ENCODE measurements around the gene RFX5. TPM values are rescaled to one million over a fixed set of nuclear protein-coding genes. Genes with fewer than 3 reads are reported as not detected.

The RFX5 gene
- total and polyA plus RNA-seq, 2 experiments from 2014 or later: 13.3 to 44.5 TPM

DNA sequence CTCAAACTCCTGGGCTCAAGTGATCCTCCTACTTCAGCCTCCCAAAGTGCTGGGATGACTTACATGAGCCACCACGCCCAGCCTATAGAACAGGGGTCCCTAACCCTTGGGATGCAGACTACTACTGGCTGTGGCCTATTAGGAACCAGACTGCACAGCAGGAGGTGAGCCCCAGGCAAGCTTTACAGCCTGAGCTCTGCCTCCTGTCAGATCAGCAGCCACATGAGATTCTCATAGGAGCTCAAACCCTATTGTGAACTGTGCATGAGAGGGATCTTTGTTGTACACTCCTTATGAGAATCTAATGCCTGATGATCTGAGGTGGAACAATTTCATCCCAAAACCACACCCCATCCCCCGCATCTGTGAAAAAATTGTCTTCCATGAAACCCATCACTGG is 39.0 kb upstream of the RFX5 start (continued):
- TF ChIP-seq, protein P1, sequence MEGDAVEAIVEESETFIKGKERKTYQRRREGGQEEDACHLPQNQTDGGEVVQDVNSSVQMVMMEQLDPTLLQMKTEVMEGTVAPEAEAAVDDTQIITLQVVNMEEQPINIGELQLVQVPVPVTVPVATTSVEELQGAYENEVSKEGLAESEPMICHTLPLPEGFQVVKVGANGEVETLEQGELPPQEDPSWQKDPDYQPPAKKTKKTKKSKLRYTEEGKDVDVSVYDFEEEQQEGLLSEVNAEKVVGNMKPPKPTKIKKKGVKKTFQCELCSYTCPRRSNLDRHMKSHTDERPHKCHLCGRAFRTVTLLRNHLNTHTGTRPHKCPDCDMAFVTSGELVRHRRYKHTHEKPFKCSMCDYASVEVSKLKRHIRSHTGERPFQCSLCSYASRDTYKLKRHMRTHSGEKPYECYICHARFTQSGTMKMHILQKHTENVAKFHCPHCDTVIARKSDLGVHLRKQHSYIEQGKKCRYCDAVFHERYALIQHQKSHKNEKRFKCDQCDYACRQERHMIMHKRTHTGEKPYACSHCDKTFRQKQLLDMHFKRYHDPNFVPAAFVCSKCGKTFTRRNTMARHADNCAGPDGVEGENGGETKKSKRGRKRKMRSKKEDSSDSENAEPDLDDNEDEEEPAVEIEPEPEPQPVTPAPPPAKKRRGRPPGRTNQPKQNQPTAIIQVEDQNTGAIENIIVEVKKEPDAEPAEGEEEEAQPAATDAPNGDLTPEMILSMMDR (conservative IDR thresholded peaks at IDR 0.05; ENCODE audit: low read depth in 2 of 2): no peak
- TF ChIP-seq STAT1 (IDR thresholded peaks at IDR 0.05; ENCODE audit: unreplicated experiment): no peak
- TF ChIP-seq EZH2 (IDR thresholded peaks at IDR 0.05; ENCODE audit: low read depth, unreplicated experiment): no peak
- no peak for TF ChIP-seq NANOG (IDR thresholded peaks at IDR 0.05; ENCODE audit: borderline replicate concordance)
- no peak for TF ChIP-seq ZNF331 (CRISPR knock-in tag; IDR thresholded peaks at IDR 0.05; ENCODE audit: low read depth)

DNA sequence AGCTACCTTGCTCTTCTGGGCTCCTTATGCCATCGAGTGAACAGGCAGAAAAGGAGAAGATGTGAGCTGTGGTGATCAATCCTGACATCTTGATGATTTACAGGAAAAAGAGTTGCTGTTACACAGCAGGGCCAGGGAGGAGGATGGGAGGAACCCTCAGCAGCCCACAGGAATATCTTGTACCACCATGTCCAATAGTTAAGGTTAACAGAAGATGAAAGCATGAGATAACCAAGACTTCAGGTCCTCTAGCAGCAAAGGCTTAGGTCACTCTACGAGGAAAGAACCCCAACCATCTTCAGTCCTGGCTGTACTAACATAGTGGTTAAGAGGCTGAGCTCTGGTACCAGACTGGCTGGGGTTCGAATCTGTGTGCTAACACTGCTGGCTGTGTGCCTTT is 37.5 kb upstream of the RFX5 start:
- H3K36me3 Mint-ChIP-seq (ENCODE audit: low read depth): no peaks in the 10 kb centered on the region
- Histone ChIP-seq H3K27ac (ENCODE audit: low read depth) (no peak overlapping the region), H3K27me3 (ENCODE audit: insufficient read depth) (no peaks in the 10 kb centered on the region), H3K4me3 (no peak overlapping the region), H3F3A (replicated peaks; ENCODE audit: low read depth) (no peaks in the 10 kb centered on the region), H2AFZ (no peak overlapping the region), H3K4me2 (no peak overlapping the region), H3K9me2 (ENCODE audit: insufficient read depth) (no peaks in the 10 kb centered on the region), H3K79me2 (replicated peaks; ENCODE audit: insufficient read depth) (no peaks in the 10 kb centered on the region), H4K20me1 (replicated peaks; ENCODE audit: insufficient read depth) (no peaks in the 10 kb centered on the region), H3K36me3 (ENCODE audit: insufficient read depth) (no peaks in the 10 kb centered on the region), H3K4me1 (ENCODE audit: insufficient read depth) (no peaks in the 10 kb centered on the region)
- TF ChIP-seq EZH2phosphoT487 (IDR thresholded peaks at IDR 0.05; ENCODE audit: unreplicated experiment) (no peak), CREB1 (CRISPR knock-in tag; IDR thresholded peaks at IDR 0.05; ENCODE audit: low read depth) (no peak), EZH2 (IDR thresholded peaks at IDR 0.05; ENCODE audit: low read depth, unreplicated experiment) (no peak), ZNF114 (CRISPR knock-in tag; IDR thresholded peaks at IDR 0.05) (no peak), STAT1 (IDR thresholded peaks at IDR 0.05; ENCODE audit: unreplicated experiment) (no peak), POLR2AphosphoS5 (IDR thresholded peaks at IDR 0.05; ENCODE audit: low read depth) (no peak), ZNF331 (CRISPR knock-in tag; IDR thresholded peaks at IDR 0.05; ENCODE audit: low read depth) (no peak)
- TF ChIP-seq, protein P2, sequence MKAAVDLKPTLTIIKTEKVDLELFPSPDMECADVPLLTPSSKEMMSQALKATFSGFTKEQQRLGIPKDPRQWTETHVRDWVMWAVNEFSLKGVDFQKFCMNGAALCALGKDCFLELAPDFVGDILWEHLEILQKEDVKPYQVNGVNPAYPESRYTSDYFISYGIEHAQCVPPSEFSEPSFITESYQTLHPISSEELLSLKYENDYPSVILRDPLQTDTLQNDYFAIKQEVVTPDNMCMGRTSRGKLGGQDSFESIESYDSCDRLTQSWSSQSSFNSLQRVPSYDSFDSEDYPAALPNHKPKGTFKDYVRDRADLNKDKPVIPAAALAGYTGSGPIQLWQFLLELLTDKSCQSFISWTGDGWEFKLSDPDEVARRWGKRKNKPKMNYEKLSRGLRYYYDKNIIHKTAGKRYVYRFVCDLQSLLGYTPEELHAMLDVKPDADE (IDR thresholded peaks at IDR 0.05): no peak
- TF ChIP-seq, protein P1 (conservative IDR thresholded peaks at IDR 0.05; ENCODE audit: low read depth in 2 of 2): no peak
- TF ChIP-seq, protein P3, sequence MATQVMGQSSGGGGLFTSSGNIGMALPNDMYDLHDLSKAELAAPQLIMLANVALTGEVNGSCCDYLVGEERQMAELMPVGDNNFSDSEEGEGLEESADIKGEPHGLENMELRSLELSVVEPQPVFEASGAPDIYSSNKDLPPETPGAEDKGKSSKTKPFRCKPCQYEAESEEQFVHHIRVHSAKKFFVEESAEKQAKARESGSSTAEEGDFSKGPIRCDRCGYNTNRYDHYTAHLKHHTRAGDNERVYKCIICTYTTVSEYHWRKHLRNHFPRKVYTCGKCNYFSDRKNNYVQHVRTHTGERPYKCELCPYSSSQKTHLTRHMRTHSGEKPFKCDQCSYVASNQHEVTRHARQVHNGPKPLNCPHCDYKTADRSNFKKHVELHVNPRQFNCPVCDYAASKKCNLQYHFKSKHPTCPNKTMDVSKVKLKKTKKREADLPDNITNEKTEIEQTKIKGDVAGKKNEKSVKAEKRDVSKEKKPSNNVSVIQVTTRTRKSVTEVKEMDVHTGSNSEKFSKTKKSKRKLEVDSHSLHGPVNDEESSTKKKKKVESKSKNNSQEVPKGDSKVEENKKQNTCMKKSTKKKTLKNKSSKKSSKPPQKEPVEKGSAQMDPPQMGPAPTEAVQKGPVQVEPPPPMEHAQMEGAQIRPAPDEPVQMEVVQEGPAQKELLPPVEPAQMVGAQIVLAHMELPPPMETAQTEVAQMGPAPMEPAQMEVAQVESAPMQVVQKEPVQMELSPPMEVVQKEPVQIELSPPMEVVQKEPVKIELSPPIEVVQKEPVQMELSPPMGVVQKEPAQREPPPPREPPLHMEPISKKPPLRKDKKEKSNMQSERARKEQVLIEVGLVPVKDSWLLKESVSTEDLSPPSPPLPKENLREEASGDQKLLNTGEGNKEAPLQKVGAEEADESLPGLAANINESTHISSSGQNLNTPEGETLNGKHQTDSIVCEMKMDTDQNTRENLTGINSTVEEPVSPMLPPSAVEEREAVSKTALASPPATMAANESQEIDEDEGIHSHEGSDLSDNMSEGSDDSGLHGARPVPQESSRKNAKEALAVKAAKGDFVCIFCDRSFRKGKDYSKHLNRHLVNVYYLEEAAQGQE (IDR thresholded peaks at IDR 0.05; ENCODE audit: unreplicated experiment): no peak
- ATAC-seq (no peak), DNase-seq (ENCODE audit: low spot score) (no peak)
- no peak overlapping the region for H3K4me3 Mint-ChIP-seq
- peaks cover 8% of the 10 kb centered on the region for H3K9me3 Mint-ChIP-seq
- H3K27ac Mint-ChIP-seq: no peak overlapping the region
- no peaks in the 10 kb centered on the region for H3K4me1 Mint-ChIP-seq
- no peaks in the 10 kb centered on the region for H3K27me3 Mint-ChIP-seq (ENCODE audit: insufficient read depth, low read depth, poor library complexity)
